AG09319 (cell line): ENCODE measurements around the gene FAM50A.

Experiments
- DNase-seq: peaks from one replicate; pipeline ENCODE4 v3.0.0-alpha.2; 2010; ENCODE audit warnings: low read depth; ENCODE audit errors: extremely low read depth
- TF ChIP-seq, protein P1 (sequence below): IDR thresholded peaks from 2 replicates; pipeline ENCODE4 v1.5.1; 2011; ENCODE audit warnings: low read depth, mild to moderate bottlenecking, inconsistent platforms, low read length, moderate library complexity

The FAM50A gene

DNA sequence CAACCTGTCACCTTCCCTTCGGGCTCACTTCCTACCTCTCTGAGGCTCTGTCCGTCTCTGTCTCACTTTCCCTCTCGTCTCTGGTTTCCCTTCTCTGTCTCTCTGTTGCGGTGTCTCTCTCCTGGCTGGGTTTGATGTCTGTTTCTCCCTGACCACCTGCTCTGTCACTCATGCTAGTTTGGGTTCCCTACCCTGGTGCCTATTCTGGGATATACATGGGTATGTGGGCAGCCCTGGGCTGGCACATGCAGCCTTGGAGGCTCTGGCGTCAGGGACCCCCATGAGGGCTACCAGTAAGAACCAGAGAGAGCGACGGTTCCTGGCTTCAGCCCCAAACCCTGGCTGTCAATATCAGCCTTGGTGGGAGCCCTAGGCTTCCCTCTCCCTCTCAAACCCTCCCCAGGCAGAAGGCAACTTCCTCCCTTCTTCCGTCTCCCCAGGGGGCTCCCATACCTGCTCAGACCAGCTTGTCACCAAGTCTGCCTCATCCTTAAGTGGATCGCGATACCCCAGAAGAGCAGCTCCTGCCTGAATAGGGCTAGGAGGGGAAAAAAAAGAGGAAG, 35.2 kb upstream of the FAM50A start:
- TF ChIP-seq, protein P1, sequence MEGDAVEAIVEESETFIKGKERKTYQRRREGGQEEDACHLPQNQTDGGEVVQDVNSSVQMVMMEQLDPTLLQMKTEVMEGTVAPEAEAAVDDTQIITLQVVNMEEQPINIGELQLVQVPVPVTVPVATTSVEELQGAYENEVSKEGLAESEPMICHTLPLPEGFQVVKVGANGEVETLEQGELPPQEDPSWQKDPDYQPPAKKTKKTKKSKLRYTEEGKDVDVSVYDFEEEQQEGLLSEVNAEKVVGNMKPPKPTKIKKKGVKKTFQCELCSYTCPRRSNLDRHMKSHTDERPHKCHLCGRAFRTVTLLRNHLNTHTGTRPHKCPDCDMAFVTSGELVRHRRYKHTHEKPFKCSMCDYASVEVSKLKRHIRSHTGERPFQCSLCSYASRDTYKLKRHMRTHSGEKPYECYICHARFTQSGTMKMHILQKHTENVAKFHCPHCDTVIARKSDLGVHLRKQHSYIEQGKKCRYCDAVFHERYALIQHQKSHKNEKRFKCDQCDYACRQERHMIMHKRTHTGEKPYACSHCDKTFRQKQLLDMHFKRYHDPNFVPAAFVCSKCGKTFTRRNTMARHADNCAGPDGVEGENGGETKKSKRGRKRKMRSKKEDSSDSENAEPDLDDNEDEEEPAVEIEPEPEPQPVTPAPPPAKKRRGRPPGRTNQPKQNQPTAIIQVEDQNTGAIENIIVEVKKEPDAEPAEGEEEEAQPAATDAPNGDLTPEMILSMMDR = no peak
- DNase-seq = no peak

DNA sequence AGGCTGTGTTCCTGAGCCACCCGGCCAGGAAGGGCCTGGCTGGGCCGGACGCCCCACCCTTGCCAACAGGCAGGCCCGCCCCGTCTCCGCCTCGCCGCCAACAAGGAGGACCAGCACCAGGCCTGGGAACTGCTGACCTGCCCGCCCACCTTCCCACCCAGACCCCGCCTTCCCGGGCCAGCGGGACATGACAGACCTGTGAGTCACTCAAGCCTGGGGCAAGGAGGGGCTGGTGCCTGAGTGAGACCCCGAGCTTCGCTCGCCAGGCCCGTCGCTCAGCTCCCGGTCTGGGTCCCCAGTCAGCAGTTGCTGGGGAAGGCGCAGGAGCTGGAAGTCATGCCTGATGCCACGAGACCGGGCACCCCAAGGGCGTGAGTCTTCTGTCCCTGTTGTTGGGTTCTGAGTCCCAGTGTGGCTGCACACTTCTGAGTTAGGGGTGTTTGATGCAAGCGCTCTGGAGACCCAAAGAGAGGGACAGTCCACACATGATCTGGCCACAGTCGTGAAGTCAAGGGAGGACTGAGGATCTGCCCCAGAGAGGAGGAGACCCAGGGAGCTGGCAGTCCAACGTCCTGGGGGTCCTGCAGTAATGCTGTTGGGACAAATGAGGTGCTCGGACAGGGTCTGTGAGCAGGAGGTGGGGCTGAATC, 34.6 kb upstream of the FAM50A start, which contains the start of gene DNASE1L1:
DNASE1L1 (minus strand) TSS at position 33 of the 650 bp plus-strand sequence. CDS start 3,686 bp downstream, outside the sequence.
- TF ChIP-seq, protein P1 = no peak
- peak; percentile 61 for DNase-seq

DNA sequence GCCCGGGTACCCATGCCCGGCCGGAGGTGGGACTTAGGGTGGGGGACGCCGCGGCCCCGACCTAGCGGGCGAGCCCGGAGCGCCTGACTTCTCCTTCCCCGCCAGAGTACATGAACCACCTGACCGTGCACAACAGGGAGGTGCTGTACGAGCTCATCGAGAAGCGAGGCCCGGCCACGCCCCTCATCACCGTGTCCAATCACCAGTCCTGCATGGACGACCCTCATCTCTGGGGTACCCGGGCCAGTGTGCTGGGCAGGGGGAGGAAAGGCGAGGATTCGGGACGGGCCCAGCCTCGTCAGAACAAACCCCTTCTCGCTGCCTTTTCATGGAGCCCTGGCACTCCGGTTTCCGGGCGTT, 32.0 kb upstream of the FAM50A start:
- TF ChIP-seq, protein P1 = no peak
- DNase-seq = no peak

DNA sequence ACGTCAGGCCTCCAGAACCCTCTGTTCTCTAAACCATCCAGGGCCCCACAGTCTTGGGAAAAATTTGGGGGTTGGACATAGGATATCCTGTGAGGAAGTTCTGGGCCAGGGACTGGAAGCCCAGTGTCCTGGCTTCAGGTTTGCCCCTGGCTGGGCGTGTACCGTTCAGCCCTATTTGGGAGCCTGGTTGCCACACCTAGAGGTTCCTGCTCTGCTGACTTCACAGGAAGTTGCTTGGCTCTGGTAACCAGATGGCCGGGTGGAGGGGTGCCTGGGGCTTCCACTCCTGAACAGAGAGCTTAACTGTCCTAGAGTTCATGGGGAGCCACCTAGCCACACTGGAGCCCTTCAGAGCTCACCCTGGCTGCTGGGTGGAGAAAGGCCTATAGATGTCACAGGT, 31.5 kb upstream of the FAM50A start:
- TF ChIP-seq, protein P1 = no peak
- no peak for DNase-seq

DNA sequence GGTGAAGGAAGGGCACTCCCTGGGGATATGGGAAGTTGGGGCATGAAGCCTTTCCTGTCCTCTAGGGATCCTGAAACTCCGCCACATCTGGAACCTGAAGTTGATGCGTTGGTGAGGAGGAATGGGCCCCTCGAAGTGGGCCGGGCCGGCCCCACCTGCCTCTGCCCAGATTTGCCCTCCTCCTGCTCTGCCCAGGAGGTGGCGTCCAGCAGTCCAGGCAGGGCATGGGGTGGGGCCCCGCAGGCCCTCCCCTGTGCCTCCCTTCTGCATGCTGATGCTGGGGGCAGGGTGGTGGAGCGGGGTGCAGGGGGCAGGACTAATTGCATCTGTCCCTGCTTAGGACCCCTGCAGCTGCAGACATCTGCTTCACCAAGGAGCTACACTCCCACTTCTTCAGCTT, 30.8 kb upstream of the FAM50A start:
- DNase-seq = no peak
- TF ChIP-seq, protein P1 = no peak

DNA sequence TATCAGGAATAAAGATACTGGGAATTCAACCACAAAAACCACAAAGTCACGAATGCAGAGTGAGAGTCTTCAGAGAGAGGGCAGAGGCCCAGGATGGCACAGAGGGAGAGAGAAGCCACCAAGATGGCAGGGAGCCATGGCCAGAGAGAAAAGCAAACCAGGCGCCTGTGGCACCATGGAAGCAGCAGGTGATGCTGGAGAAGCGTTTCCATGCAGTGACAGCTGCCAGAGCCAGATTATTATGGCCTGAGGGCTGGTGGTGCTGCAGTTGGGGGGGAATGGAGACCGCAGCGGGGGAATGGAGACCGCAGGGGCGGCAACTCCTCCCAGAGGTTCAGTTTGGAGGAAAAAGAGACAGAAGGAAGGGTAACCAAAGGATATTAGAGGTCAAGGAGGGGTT, 26.8 kb upstream of the FAM50A start:
- DNase-seq = no peak
- TF ChIP-seq, protein P1 = no peak

DNA sequence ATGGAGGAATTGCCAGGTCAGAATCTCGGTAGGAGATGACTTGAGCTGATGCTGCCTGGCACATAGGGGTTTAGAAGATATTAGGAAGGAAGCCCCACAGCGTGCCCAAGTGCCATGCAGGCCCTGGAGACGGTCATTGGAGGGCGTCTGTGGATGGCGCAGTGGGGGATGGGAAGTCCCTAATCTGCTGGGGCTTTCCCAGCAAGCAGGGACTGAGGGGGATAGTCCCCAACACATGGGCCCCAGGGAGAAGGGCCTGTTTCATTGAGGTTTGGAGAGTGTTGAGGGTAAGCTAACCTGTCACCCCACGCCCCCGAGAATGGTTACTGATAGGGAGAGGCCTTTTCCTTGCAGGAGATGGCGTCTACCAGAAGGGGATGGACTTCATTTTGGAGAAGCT, 24.8 kb upstream of the FAM50A start:
- TF ChIP-seq, protein P1 = no peak
- no peak for DNase-seq
